SK-N-SH (cell line): ENCODE measurements around the gene RSU1. TPM values are rescaled to one million over a fixed set of nuclear protein-coding genes. Genes with fewer than 3 reads are reported as not detected.

ENCODE experiments used
- CTCF ChIA-PET: fragments of 300-600, 350-600 bp; formaldehyde crosslinking; extraction: SDS; loops from one replicate; lab custom pipeline; 2021; lab: Yijun Ruan, JAX
- POLR2A ChIA-PET: fragments of 350-600 bp; sonication (Branson Sonifier 250); formaldehyde crosslinking; extraction: SDS; loops from one replicate; lab custom pipeline; 2020; ENCODE audit warnings: antibody characterized with exemption, inconsistent platforms; lab: Yijun Ruan, JAX
- DNase-seq: peaks from one replicate; pipeline ENCODE4 v3.0.0; 2012
- H2AFZ ChIP-seq: fragments of 200-600 bp; sonication (generic); 2 replicates; pipeline ENCODE4 v1.8.1; 2016; ENCODE audit warnings: antibody characterized with exemption, mild to moderate bottlenecking, low read depth
- H3F3A ChIP-seq: fragments of 200-600 bp; sonication (generic); replicated peaks from 2 replicates; pipeline ENCODE3; 2016; ENCODE audit warnings: antibody characterized with exemption, mild to moderate bottlenecking; ENCODE audit not compliant: insufficient read depth
- H3K27ac ChIP-seq, 2 experiments: fragments of 200-500 bp in 1 of 2; fragments of 200-600 bp in 1 of 2; sonication (Bioruptor generic) in 1 of 2; sonication (generic), shearing (Covaris generic) in 1 of 2; 2 replicates each; pipeline versions ENCODE4 v1.5.1 to v1.6.1; 2014 to 2016; ENCODE audit warnings: low read depth in 2 of 2, inconsistent platforms in 1 of 2, low read length in 1 of 2, mild to moderate bottlenecking in 1 of 2, mixed read lengths in 1 of 2
- H3K27me3 ChIP-seq: fragments of 200-600 bp; sonication (generic), shearing (Covaris generic); 2 replicates; pipeline ENCODE4 v1.6.1; 2016; ENCODE audit warnings: mixed run types; ENCODE audit not compliant: insufficient read depth
- H3K36me3 ChIP-seq, 2 experiments: fragments of 200-500 bp in 1 of 2; fragments of 200-600 bp in 1 of 2; sonication (Bioruptor generic) in 1 of 2; sonication (generic) in 1 of 2; replicated peaks in 1 of 2; 2 replicates each; pipeline versions ENCODE3 to v1.5.1; 2014 to 2016; ENCODE audit warnings: low read length in 1 of 2, mild to moderate bottlenecking in 1 of 2; ENCODE audit not compliant: insufficient read depth in 2 of 2, control insufficient read depth in 1 of 2
- H3K4me1 ChIP-seq, 2 experiments: fragments of 200-500 bp in 1 of 2; fragments of 200-600 bp in 1 of 2; sonication (Bioruptor generic) in 1 of 2; sonication (generic), shearing (Covaris generic) in 1 of 2; 2 replicates each; pipeline versions ENCODE4 v1.5.1 to v1.6.1; 2014 to 2016; ENCODE audit warnings: low read depth in 1 of 2, low read length in 1 of 2, mixed run types in 1 of 2; ENCODE audit not compliant: insufficient read depth in 2 of 2, control insufficient read depth in 1 of 2
- H3K4me2 ChIP-seq: fragments of 200-600 bp; sonication (generic), shearing (Covaris generic); 2 replicates; pipeline ENCODE4 v1.6.1; 2017; ENCODE audit warnings: mixed run types
- H3K4me3 ChIP-seq, 2 experiments: fragments of 200-500 bp in 1 of 2; fragments of 200-600 bp in 1 of 2; sonication (Bioruptor generic) in 1 of 2; sonication (generic), shearing (Covaris generic) in 1 of 2; 2 replicates each; pipeline versions ENCODE4 v1.5.1 to v1.8.1; 2014 to 2016; ENCODE audit warnings: low read depth in 2 of 2, inconsistent platforms in 1 of 2, low read length in 1 of 2, mild to moderate bottlenecking in 1 of 2, mixed read lengths in 1 of 2, moderate library complexity in 1 of 2
- H3K79me2 ChIP-seq: fragments of 200-600 bp; sonication (generic); 2 replicates; pipeline ENCODE4 v1.8.1; 2017; ENCODE audit warnings: mild to moderate bottlenecking; ENCODE audit not compliant: insufficient read depth
- H3K9ac ChIP-seq: fragments of 200-600 bp; sonication (generic); 2 replicates; pipeline ENCODE4 v1.6.1; 2017; ENCODE audit warnings: mixed run types
- H3K9me2 ChIP-seq: fragments of 200-600 bp; sonication (generic); 2 replicates; pipeline ENCODE4 v1.6.1; 2017; ENCODE audit warnings: mixed run types
- H3K9me3 ChIP-seq: fragments of 200-600 bp; sonication (generic); 2 replicates; pipeline ENCODE4 v1.6.1; 2017; ENCODE audit warnings: mixed run types, mild to moderate bottlenecking, moderate library complexity
- H4K20me1 ChIP-seq: fragments of 200-600 bp; sonication (generic); 2 replicates; pipeline ENCODE4 v1.6.1; 2017; ENCODE audit warnings: mild to moderate bottlenecking, mixed run types; ENCODE audit not compliant: insufficient read depth
- CHD2 ChIP-seq: fragments of 150-350 bp; IDR thresholded peaks from 2 replicates; pipeline ENCODE4 v1.6.1; 2018; ENCODE audit warnings: low read length; ENCODE audit not compliant: partially characterized antibody
- ELF1 ChIP-seq: IDR thresholded peaks from 2 replicates; pipeline ENCODE4 v1.4.0; 2012
- EP300 ChIP-seq, 2 experiments: IDR thresholded peaks; 2 replicates each; pipeline versions ENCODE4 v1.4.0 to v1.6.1; 2012; ENCODE audit warnings: borderline replicate concordance in 1 of 2, low read depth in 1 of 2, low read length in 1 of 2
- FOSL2 ChIP-seq: IDR thresholded peaks from 2 replicates; pipeline ENCODE4 v1.4.0; 2012; ENCODE audit warnings: low read depth, mild to moderate bottlenecking, moderate library complexity, borderline replicate concordance
- FOXM1 ChIP-seq: IDR thresholded peaks from 2 replicates; pipeline ENCODE4 v1.4.0; 2012; ENCODE audit warnings: low read depth, mild to moderate bottlenecking
- GABPA ChIP-seq: IDR thresholded peaks from 2 replicates; pipeline ENCODE4 v1.4.0; 2012; ENCODE audit warnings: low read depth, mild to moderate bottlenecking
- GATA2 ChIP-seq: sonication (generic); formaldehyde crosslinking; IDR thresholded peaks from 2 replicates; pipeline ENCODE4 v1.5.0; 2020; ENCODE audit warnings: mild to moderate bottlenecking, missing genetic modification reagents
- MEF2A ChIP-seq: IDR thresholded peaks from 2 replicates; pipeline ENCODE4 v1.4.0; 2012; ENCODE audit warnings: low read depth, borderline replicate concordance
- POLR2AphosphoS5 ChIP-seq: IDR thresholded peaks from 2 replicates; pipeline ENCODE4 v1.6.1; 2012; ENCODE audit warnings: low read depth, low read length
- RAD21 ChIP-seq: IDR thresholded peaks from 2 replicates; pipeline ENCODE4 v1.6.1; 2012; ENCODE audit warnings: mild to moderate bottlenecking, low read length
- RCOR1 ChIP-seq: fragments of 150-350 bp; IDR thresholded peaks from 2 replicates; pipeline ENCODE4 v1.6.1; 2017; ENCODE audit warnings: antibody characterized with exemption, low read length
- RFX5 ChIP-seq: IDR thresholded peaks from 2 replicates; pipeline ENCODE4 v1.6.1; 2012; ENCODE audit warnings: mild to moderate bottlenecking, improper control_type of control experiment, low read length
- RXRA ChIP-seq: IDR thresholded peaks from 2 replicates; pipeline ENCODE4 v1.4.0; 2012; ENCODE audit warnings: low read depth, mild to moderate bottlenecking, borderline replicate concordance
- SMC3 ChIP-seq: IDR thresholded peaks from 2 replicates; pipeline ENCODE4 v1.6.1; 2012; ENCODE audit warnings: low read depth, low read length, improper control_type of control experiment
- TAF1 ChIP-seq: IDR thresholded peaks from 2 replicates; pipeline ENCODE4 v1.6.1; 2012; ENCODE audit warnings: low read depth, mild to moderate bottlenecking, low read length, moderate library complexity, borderline replicate concordance
- TCF12 ChIP-seq: IDR thresholded peaks from 2 replicates; pipeline ENCODE4 v1.4.0; 2012
- YY1 ChIP-seq: IDR thresholded peaks from 2 replicates; pipeline ENCODE4 v1.4.0; 2012; ENCODE audit warnings: low read depth, mild to moderate bottlenecking
- WGBS: methylation state at CpG from one replicate; pipeline ENCODE4 v1.1.6; 2017; ENCODE audit warnings: low lambda C conversion rate; 5-methylcytosine and 5-hydroxymethylcytosine counted together
- polyA plus RNA-seq, 3 experiments: library from polyadenylated mRNA; depleted of rRNA; stranded (reverse); fragments of >200 nt; gene quantifications; 2 replicates each; pipeline ENCODE4 v1.2.3, GENCODE V29; 2012
- TF ChIP-seq, protein P1 (sequence below): fragments of 150-350 bp; IDR thresholded peaks from 2 replicates; pipeline ENCODE4 v1.6.1; 2017; ENCODE audit warnings: antibody characterized with exemption, low read length, low read depth, borderline replicate concordance
- TF ChIP-seq, protein P2 (sequence below): IDR thresholded peaks from 2 replicates; pipeline ENCODE4 v1.4.0; 2012; ENCODE audit warnings: low read depth
- TF ChIP-seq, protein P3 (sequence below): IDR thresholded peaks from 2 replicates; pipeline ENCODE4; 2012
- TF ChIP-seq, protein P4 (sequence below): IDR thresholded peaks from 2 replicates; pipeline ENCODE4 v1.4.0; 2012; ENCODE audit warnings: low read depth, borderline replicate concordance

The RSU1 gene
- polyA plus RNA-seq, 1 of the 3 experiments (the other 2 are of a cell fraction), result 59.8 TPM

DNA sequence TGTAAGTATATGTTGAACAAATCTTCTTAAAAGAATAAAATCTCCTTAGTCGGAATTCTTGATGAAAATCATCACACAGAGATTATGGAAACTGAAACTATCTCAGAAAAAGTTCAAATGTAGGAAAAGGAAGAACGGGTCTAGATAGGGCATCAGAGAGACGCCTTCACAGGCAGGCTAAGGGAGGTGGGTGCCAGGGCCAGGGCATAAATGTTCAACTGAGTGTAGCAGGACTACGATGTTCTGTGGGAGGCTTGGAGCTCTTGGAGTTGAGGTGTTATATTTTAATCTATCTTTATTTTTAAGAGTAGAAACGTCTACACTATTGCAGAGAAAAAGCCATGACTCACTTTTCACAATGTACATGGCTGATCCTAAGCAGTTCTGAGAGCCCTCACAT is 101.2 kb downstream of the RSU1 start:
- DNase-seq, result no peak
- TF ChIP-seq ELF1 (no peak), SMC3 (no peak), RXRA (no peak), MEF2A (no peak), FOXM1 (no peak), CHD2 (no peak), RAD21 (no peak), EP300 (IDR thresholded peaks at IDR 0.05; ENCODE audit: borderline replicate concordance in 1 of 2, low read depth in 1 of 2, low read length in 1 of 2) (no peak), YY1 (no peak)
- TF ChIP-seq, protein P1, sequence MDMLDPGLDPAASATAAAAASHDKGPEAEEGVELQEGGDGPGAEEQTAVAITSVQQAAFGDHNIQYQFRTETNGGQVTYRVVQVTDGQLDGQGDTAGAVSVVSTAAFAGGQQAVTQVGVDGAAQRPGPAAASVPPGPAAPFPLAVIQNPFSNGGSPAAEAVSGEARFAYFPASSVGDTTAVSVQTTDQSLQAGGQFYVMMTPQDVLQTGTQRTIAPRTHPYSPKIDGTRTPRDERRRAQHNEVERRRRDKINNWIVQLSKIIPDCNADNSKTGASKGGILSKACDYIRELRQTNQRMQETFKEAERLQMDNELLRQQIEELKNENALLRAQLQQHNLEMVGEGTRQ, result no peak
- TF ChIP-seq, protein P2, sequence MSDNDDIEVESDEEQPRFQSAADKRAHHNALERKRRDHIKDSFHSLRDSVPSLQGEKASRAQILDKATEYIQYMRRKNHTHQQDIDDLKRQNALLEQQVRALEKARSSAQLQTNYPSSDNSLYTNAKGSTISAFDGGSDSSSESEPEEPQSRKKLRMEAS, result no peak
- TF ChIP-seq, all 33 proteins: peak for 0
- Histone ChIP-seq H3K4me1 (no peaks in the 10 kb centered on the region), H2AFZ (no peak overlapping the region), H3F3A (no peaks in the 10 kb centered on the region), H3K9me3 (peaks cover 17% of the 10 kb centered on the region; the same call in 1 of the 2 replicates), H3K27me3 (no peaks in the 10 kb centered on the region), H3K4me3 (no peak overlapping the region), H3K79me2 (no peaks in the 10 kb centered on the region), H3K27ac (no peak overlapping the region), H3K9me2 (no peaks in the 10 kb centered on the region), H3K9ac (no peak overlapping the region), H4K20me1 (no peaks in the 10 kb centered on the region), H3K36me3 (peaks cover 0 to 16% of the 10 kb centered on the region in 2 experiments), H3K4me2 (no peak overlapping the region)
- ChIA-PET CTCF (no interaction called here), POLR2A (no interaction called here)
- WGBS, result 93% methylated on average over 5 of the region's 5 CpGs

DNA sequence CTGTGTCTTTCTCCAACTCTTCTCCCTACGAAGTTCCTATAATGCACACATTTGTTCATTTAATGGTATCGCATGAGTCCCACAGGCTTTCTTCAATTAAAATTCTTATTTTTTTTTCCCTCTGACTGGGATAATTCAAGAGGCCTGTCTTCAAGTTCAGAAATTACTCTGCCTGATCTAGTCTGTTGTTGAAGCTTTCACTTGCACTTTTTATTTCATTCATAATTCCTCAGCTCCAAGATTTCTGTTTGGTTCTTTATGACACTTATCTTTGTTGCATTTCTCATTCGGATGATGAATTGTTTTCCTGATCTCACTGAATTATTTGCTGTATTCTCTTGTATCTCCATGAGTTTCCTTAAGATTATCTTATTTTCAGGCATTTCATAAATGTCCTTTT is 103.9 kb downstream of the RSU1 start:
- H3K4me2 ChIP-seq, result no peak overlapping the region
- WGBS, result 80% methylated on average over 3 of the region's 3 CpGs
- POLR2A ChIA-PET, result no interaction called here

More for the DNA sequence above, 103.9 kb downstream of the RSU1 start:
- Histone ChIP-seq H3K4me3 (no peak overlapping the region), H2AFZ (no peak overlapping the region), H3K27me3 (no peaks in the 10 kb centered on the region), H3K9me3 (peaks cover 17% of the 10 kb centered on the region; the same call in 1 of the 2 replicates), H3K79me2 (no peaks in the 10 kb centered on the region), H3K27ac (no peak overlapping the region), H4K20me1 (no peaks in the 10 kb centered on the region), H3F3A (no peaks in the 10 kb centered on the region), H3K4me1 (no peaks in the 10 kb centered on the region), H3K9me2 (no peaks in the 10 kb centered on the region), H3K9ac (no peak overlapping the region), H3K36me3 (peaks cover 0 to 16% of the 10 kb centered on the region in 2 experiments)
- DNase-seq, result no peak
- TF ChIP-seq, protein P1, result no peak
- TF ChIP-seq, protein P3, sequence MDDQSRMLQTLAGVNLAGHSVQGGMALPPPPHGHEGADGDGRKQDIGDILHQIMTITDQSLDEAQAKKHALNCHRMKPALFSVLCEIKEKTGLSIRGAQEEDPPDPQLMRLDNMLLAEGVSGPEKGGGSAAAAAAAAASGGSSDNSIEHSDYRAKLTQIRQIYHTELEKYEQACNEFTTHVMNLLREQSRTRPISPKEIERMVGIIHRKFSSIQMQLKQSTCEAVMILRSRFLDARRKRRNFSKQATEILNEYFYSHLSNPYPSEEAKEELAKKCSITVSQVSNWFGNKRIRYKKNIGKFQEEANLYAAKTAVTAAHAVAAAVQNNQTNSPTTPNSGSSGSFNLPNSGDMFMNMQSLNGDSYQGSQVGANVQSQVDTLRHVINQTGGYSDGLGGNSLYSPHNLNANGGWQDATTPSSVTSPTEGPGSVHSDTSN, result no peak
- TF ChIP-seq POLR2AphosphoS5 (no peak), GABPA (no peak), CHD2 (no peak), GATA2 (CRISPR knock-in tag) (no peak), FOSL2 (no peak), EP300 (IDR thresholded peaks at IDR 0.05; ENCODE audit: borderline replicate concordance in 1 of 2, low read depth in 1 of 2, low read length in 1 of 2) (no peak), TCF12 (no peak), ELF1 (no peak), TAF1 (no peak), RCOR1 (no peak), SMC3 (no peak), RFX5 (no peak), RAD21 (no peak)
- TF ChIP-seq, protein P4, sequence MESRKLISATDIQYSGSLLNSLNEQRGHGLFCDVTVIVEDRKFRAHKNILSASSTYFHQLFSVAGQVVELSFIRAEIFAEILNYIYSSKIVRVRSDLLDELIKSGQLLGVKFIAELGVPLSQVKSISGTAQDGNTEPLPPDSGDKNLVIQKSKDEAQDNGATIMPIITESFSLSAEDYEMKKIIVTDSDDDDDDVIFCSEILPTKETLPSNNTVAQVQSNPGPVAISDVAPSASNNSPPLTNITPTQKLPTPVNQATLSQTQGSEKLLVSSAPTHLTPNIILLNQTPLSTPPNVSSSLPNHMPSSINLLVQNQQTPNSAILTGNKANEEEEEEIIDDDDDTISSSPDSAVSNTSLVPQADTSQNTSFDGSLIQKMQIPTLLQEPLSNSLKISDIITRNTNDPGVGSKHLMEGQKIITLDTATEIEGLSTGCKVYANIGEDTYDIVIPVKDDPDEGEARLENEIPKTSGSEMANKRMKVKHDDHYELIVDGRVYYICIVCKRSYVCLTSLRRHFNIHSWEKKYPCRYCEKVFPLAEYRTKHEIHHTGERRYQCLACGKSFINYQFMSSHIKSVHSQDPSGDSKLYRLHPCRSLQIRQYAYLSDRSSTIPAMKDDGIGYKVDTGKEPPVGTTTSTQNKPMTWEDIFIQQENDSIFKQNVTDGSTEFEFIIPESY, result no peak
- TF ChIP-seq, protein P2, result no peak
- CTCF ChIA-PET, result no interaction called here
